Ishikawa (cell line): ENCODE results near the gene MPI.

ENCODE experiments used
- CEBPB ChIP-seq: IDR thresholded peaks from 2 replicates; pipeline ENCODE4 v1.6.1; 2012
- CREB1 ChIP-seq: IDR thresholded peaks from 2 replicates; pipeline ENCODE4 v1.6.1; 2012; ENCODE audit warnings: low read depth
- EGR1 ChIP-seq: IDR thresholded peaks from 2 replicates; pipeline ENCODE4 v1.6.1; 2012
- EP300 ChIP-seq: IDR thresholded peaks from 2 replicates; pipeline ENCODE4 v1.6.1; 2012; ENCODE audit warnings: borderline replicate concordance
- FOXM1 ChIP-seq: IDR thresholded peaks from 2 replicates; pipeline ENCODE4 v1.6.1; 2012; ENCODE audit warnings: low read depth, borderline replicate concordance
- NFIC ChIP-seq: IDR thresholded peaks from 2 replicates; pipeline ENCODE4 v1.6.1; 2012
- RAD21 ChIP-seq: IDR thresholded peaks from 2 replicates; pipeline ENCODE4 v1.6.1; 2012; ENCODE audit warnings: low read depth
- REST ChIP-seq: IDR thresholded peaks from 2 replicates; pipeline ENCODE4 v1.6.1; 2012; ENCODE audit warnings: low read depth, mild to moderate bottlenecking
- TAF1 ChIP-seq: IDR thresholded peaks from 2 replicates; pipeline ENCODE4 v1.6.1; 2012; ENCODE audit warnings: low read depth, mild to moderate bottlenecking
- TCF12 ChIP-seq: IDR thresholded peaks from 2 replicates; pipeline ENCODE4 v1.6.1; 2012; ENCODE audit warnings: low read depth
- TEAD4 ChIP-seq: IDR thresholded peaks from 2 replicates; pipeline ENCODE4 v1.6.1; 2012
- USF1 ChIP-seq: IDR thresholded peaks from 2 replicates; pipeline ENCODE4 v1.6.1; 2012
- YY1 ChIP-seq: IDR thresholded peaks from 2 replicates; pipeline ENCODE4 v1.6.1; 2012; ENCODE audit warnings: low read depth
- ZBTB7A ChIP-seq: IDR thresholded peaks from 2 replicates; pipeline ENCODE4 v1.6.1; 2012; ENCODE audit warnings: low read depth
- TF ChIP-seq, protein P1 (sequence below): IDR thresholded peaks from 2 replicates; pipeline ENCODE4 v1.6.1; 2012

MPI gene

DNA sequence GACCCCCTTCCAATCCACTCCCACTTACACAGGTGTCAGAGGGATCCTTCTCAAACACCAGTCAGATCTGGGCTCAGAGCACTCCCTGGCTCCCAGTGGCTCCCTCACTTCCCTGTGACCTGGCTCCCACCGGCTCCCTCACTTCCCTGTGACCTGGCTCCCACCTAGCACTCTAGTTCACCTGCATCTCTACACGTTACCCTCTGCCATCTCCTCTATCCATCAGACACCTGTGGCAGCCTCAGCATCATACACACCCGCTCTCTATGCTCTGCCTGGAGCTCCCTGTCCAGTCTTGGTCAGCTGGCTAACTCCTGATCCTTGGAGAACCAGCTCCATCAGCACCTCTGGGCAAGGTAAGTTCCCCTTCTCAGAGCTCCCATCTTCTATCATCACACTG lies 61.2 kb downstream of the MPI start:
- TF ChIP-seq, protein P1, sequence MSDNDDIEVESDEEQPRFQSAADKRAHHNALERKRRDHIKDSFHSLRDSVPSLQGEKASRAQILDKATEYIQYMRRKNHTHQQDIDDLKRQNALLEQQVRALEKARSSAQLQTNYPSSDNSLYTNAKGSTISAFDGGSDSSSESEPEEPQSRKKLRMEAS: no peak
- TF ChIP-seq EGR1 (no peak), TAF1 (no peak), TEAD4 (no peak), NFIC (no peak), FOXM1 (no peak), YY1 (no peak), ZBTB7A (no peak), CEBPB (no peak), TCF12 (no peak), USF1 (no peak), CREB1 (no peak), RAD21 (no peak), REST (no peak), EP300 (no peak)
